Activated gamma-delta T cell treated with anti-CD3 and anti-CD28 coated beads, Interleukin-2, amount 50 U/mL, for 16 hours (primary cell): ENCODE measurements around the gene XRCC4.

ENCODE experiments used
- DNase-seq: peaks from one replicate; pipeline ENCODE4 v3.0.0-alpha.2; 2020; ENCODE audit warnings: low read depth

Gene XRCC4

GRCh38 chr5:83277953-83278352, 200.6 kb downstream of the XRCC4 start:
- DNase-seq, result no peak

GRCh38 chr5:83281176-83281575, 203.8 kb downstream of the XRCC4 start:
- no peak for DNase-seq

GRCh38 chr5:83281658-83282057, 204.3 kb downstream of the XRCC4 start:
- DNase-seq, result no peak

GRCh38 chr5:83283761-83284160, 206.4 kb downstream of the XRCC4 start:
- no peak for DNase-seq

- DNase-seq, result no peak
These were observed 208.5 kb downstream of the XRCC4 start for GRCh38 chr5:83285661-83286398.

- no peak for DNase-seq
These were observed 216.9 kb downstream of the XRCC4 start for GRCh38 chr5:83294246-83294645.

- DNase-seq, result no peak
These were observed 222.0 kb downstream of the XRCC4 start for GRCh38 chr5:83299353-83299752.

GRCh38 chr5:83306572-83307241, 229.4 kb downstream of the XRCC4 start:
- no peak for DNase-seq

- DNase-seq, result no peak
These were observed 235.3 kb downstream of the XRCC4 start for GRCh38 chr5:83312663-83313062.

GRCh38 chr5:83313436-83313835, 236.1 kb downstream of the XRCC4 start:
- no peak for DNase-seq

- DNase-seq, result no peak
These were observed 244.2 kb downstream of the XRCC4 start for GRCh38 chr5:83321483-83322055.

- no peak for DNase-seq
These were observed 245.1 kb downstream of the XRCC4 start for GRCh38 chr5:83322273-83322924.

- DNase-seq, result no peak
These were observed 246.3 kb downstream of the XRCC4 start for GRCh38 chr5:83323557-83324180.

GRCh38 chr5:83331842-83332241, 254.5 kb downstream of the XRCC4 start:
- DNase-seq, result no peak

GRCh38 chr5:83337453-83338035, 260.2 kb downstream of the XRCC4 start:
- DNase-seq, result no peak

GRCh38 chr5:83340511-83340918, 263.2 kb downstream of the XRCC4 start:
- DNase-seq, result no peak

GRCh38 chr5:83341815-83342334, 264.5 kb downstream of the XRCC4 start:
- DNase-seq, result no peak

GRCh38 chr5:83342465-83342864, 265.1 kb downstream of the XRCC4 start:
- DNase-seq, result no peak

- DNase-seq, result no peak
These were observed 266.0 kb downstream of the XRCC4 start for GRCh38 chr5:83343299-83343698.

- no peak for DNase-seq
These were observed 268.1 kb downstream of the XRCC4 start for GRCh38 chr5:83345423-83345822.

- no peak for DNase-seq
These were observed 271.0 kb downstream of the XRCC4 start for GRCh38 chr5:83348281-83348780.

- DNase-seq, result no peak
These were observed 275.9 kb downstream of the XRCC4 start for GRCh38 chr5:83353231-83353630.
